Uterus (tissue), 4 donors: Measurements from ENCODE around the gene INO80C. TPM values are rescaled to one million over a fixed set of nuclear protein-coding genes. Genes with fewer than 3 reads are reported as not detected.

Source experiments
- DNase-seq, 2 donors: peaks; one replicate each; pipeline ENCODE4 v3.0.0-alpha.2; 2019 to 2020
- H3K27ac ChIP-seq, 2 donors: fragments of 200-600 bp; sonication (generic); 1 replicate in 1 of 2; 2 replicates in 1 of 2; pipeline ENCODE4 v1.5.1; 2016 to 2018
- H3K27me3 ChIP-seq, 2 donors: fragments of 200-600 bp; sonication (generic); one replicate each; pipeline ENCODE4 v1.5.1; 2018 to 2019; ENCODE audit warnings: control low read depth in 1 of 2
- H3K36me3 ChIP-seq, 2 donors: fragments of 200-600 bp; sonication (generic); one replicate each; pipeline ENCODE4 v1.5.1; 2019; ENCODE audit warnings: control low read depth in 1 of 2
- H3K4me1 ChIP-seq, 2 donors: fragments of 200-600 bp; sonication (generic); one replicate each; pipeline ENCODE4 v1.5.1; 2018 to 2019; ENCODE audit warnings: control low read depth in 1 of 2
- H3K4me3 ChIP-seq, 2 donors: fragments of 200-600 bp; sonication (generic); 1 replicate in 1 of 2; 2 replicates in 1 of 2; pipeline ENCODE4 v1.5.1; 2018 to 2019; ENCODE audit warnings: mild to moderate bottlenecking in 1 of 2
- H3K9me3 ChIP-seq, 2 donors: fragments of 200-600 bp; sonication (generic); one replicate each; pipeline ENCODE4 v1.5.1; 2019; ENCODE audit warnings: control low read depth in 1 of 2
- POLR2A ChIP-seq, 2 donors: fragments of 450-650 bp; IDR thresholded peaks; one replicate each; pipeline ENCODE4 v1.6.1; 2016; ENCODE audit warnings: antibody characterized with exemption in 2 of 2, mild to moderate bottlenecking in 1 of 2, moderate library complexity in 1 of 2
- intact Hi-C: fragments of 100-400 bp; cut with DNase I; formaldehyde crosslinking; loops from one replicate; pipeline ENCODE4 v1.15.1; 2023; ENCODE audit warnings: low total_unique reads
- total RNA-seq, 4 donors: library from RNA; depleted of rRNA in 3 of 4; stranded (reverse); fragments of >200 nt in 3 of 4; gene quantifications; one replicate each; pipeline versions ENCODE4 v1.1.0 to v1.2.4, GENCODE V29; 2014 to 2023
- TF ChIP-seq, protein P1 (sequence below), 4 experiments: fragments of 200-600 bp in 2 of 4; fragments of 450-650 bp in 2 of 4; sonication (generic) in 2 of 4; IDR thresholded peaks; one replicate each; pipeline ENCODE4 v1.5.1; 2016 to 2019; ENCODE audit warnings: antibody characterized with exemption in 4 of 4, mild to moderate bottlenecking in 2 of 4, moderate library complexity in 1 of 4
- donor health status: DM: yes; HTN: yes; CAD: no.

Gene INO80C
- total RNA-seq, 4 donors from 2014 or later, result 0.26 to 14.9 (median 7.0) TPM; not detected in 1

DNA sequence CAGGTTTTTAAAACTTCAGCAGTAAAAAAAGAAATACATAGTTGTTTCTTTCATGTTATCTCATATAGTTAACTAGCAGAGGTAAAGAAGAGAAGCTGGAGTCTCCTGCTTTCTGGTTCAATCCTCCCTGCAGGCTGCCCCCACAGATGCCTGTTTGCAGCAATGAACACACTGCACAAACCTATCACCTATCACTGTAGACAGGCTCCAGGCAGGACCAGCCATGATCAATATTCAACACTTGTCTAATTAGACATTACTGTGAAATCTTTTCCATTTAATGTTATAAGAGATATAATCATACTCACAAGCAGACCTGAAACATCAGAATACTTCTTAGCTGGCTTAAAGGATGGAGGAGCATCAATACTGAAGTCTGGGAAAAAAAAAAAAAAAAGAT, 19.8 kb downstream of the INO80C start:
- Histone ChIP-seq H3K9me3 (no peaks in the 10 kb centered on the region), H3K27me3 (no peaks in the 10 kb centered on the region), H3K4me1 (no peaks in the 10 kb centered on the region), H3K36me3 (no peaks in the 10 kb centered on the region), H3K4me3 (no peak overlapping the region), H3K27ac (no peak overlapping the region)
- intact Hi-C loops, result no loop called here
- DNase-seq, result no peak
- TF ChIP-seq, protein P1, sequence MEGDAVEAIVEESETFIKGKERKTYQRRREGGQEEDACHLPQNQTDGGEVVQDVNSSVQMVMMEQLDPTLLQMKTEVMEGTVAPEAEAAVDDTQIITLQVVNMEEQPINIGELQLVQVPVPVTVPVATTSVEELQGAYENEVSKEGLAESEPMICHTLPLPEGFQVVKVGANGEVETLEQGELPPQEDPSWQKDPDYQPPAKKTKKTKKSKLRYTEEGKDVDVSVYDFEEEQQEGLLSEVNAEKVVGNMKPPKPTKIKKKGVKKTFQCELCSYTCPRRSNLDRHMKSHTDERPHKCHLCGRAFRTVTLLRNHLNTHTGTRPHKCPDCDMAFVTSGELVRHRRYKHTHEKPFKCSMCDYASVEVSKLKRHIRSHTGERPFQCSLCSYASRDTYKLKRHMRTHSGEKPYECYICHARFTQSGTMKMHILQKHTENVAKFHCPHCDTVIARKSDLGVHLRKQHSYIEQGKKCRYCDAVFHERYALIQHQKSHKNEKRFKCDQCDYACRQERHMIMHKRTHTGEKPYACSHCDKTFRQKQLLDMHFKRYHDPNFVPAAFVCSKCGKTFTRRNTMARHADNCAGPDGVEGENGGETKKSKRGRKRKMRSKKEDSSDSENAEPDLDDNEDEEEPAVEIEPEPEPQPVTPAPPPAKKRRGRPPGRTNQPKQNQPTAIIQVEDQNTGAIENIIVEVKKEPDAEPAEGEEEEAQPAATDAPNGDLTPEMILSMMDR (IDR thresholded peaks at IDR 0.05), result no peak
- TF ChIP-seq POLR2A (IDR thresholded peaks at IDR 0.05), result no peak

DNA sequence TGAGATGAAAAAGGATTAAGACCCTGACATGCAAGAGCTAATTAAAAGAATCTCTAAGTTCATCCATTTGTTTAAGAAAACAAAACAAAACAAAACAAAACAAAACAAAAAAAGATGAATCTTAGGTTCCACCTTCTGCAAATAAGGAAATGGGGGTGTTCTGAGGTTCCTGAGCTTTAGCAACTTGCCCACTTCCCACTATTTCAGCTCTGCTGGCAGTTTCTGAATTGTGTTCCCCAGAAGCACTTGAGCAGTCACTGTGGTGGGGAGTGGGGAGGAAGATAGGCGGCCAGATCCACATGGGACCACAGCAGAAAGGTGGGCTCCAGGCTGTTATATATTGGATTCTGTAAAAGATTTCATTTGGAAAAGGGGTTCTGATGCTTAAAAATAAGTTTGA, 20.3 kb downstream of the INO80C start:
- no peak overlapping the region for H3K27ac ChIP-seq

DNA sequence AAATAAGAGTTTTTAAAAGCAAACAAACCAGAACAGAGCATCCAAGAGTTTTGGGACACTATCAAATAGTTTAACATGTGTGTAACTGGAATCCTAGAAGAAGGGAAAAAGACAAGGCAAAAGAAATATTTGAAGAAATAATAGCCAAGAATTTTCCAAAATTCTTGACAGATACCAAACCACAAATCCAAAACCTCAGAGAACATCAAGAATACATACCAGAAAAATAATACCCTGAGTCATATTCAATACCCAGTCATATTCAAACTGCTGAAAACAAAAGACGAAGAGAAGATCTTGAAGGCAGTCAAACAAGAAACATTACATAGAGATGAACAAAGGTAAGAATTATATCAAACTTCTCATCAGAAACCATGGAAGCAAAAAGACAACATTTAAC, 22.9 kb downstream of the INO80C start:
- intact Hi-C loops, result no loop called here
- no peak overlapping the region for H3K27ac ChIP-seq
- H3K27me3 ChIP-seq, result no peaks in the 10 kb centered on the region
- H3K9me3 ChIP-seq, result no peaks in the 10 kb centered on the region
- DNase-seq, result no peak
- H3K4me1 ChIP-seq, result no peaks in the 10 kb centered on the region
- TF ChIP-seq POLR2A (IDR thresholded peaks at IDR 0.05), result no peak
- TF ChIP-seq, protein P1 (IDR thresholded peaks at IDR 0.05), result no peak
- no peak overlapping the region for H3K4me3 ChIP-seq
- no peaks in the 10 kb centered on the region for H3K36me3 ChIP-seq

More for the DNA sequence above, 20.3 kb downstream of the INO80C start:
- DNase-seq, result no peak
- H3K9me3 ChIP-seq, result no peaks in the 10 kb centered on the region
- H3K36me3 ChIP-seq, result no peaks in the 10 kb centered on the region
- TF ChIP-seq, protein P1 (IDR thresholded peaks at IDR 0.05), result no peak
- no peak for TF ChIP-seq POLR2A (IDR thresholded peaks at IDR 0.05)
- no peaks in the 10 kb centered on the region for H3K4me1 ChIP-seq
- H3K27me3 ChIP-seq, result no peaks in the 10 kb centered on the region
- intact Hi-C loops, result no loop called here
- H3K4me3 ChIP-seq, result no peak overlapping the region

DNA sequence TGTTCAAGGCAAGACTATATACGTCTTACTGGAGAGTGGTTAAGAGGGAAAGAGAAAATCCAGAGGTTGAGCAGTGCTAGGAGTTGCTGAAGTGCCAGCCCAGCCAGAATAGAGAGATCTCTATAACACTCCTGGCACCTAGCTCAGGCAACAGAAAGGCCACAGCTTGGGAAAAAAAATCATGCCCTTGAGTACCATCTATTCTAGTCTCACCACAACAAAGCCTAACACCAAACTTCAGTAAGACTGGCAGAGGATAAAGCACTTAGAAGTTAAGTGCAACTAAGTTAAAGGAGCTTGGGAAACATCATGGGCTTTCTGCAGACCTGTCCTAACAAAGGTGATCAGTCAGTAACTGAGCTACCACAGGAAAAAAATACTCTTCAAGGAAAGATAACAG, 24.2 kb downstream of the INO80C start:
- Histone ChIP-seq H3K9me3 (no peaks in the 10 kb centered on the region), H3K4me1 (no peaks in the 10 kb centered on the region), H3K4me3 (no peak overlapping the region), H3K36me3 (no peaks in the 10 kb centered on the region), H3K27ac (no peak overlapping the region), H3K27me3 (no peaks in the 10 kb centered on the region)
- DNase-seq, result no peak
- no peak for TF ChIP-seq POLR2A (IDR thresholded peaks at IDR 0.05)
- TF ChIP-seq, protein P1 (IDR thresholded peaks at IDR 0.05), result no peak
- intact Hi-C loops, result no loop called here

DNA sequence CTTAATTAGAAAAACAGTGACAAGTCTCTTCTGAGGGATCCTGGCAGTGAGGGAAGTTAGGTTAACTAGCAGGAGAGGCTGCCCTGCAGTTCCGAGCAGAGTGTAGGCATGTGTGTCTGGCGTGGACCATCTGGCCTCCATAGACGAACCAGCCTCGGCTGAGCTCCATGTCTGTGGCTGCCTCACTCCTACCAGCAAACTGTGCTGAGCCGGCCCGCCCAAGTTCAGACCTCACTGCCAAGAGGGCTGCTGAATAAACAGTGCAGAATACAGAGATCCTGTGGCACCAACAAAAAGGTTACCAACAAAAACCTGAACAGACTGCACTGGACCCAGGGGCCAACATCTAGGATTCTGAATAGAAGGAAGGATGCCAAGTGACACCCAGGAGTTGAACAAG, 27.3 kb downstream of the INO80C start:
- intact Hi-C loops, result no loop called here
- TF ChIP-seq POLR2A (IDR thresholded peaks at IDR 0.05), result no peak
- TF ChIP-seq, protein P1 (IDR thresholded peaks at IDR 0.05), result no peak
- no peak overlapping the region for H3K4me3 ChIP-seq
- no peaks in the 10 kb centered on the region for H3K4me1 ChIP-seq
- H3K27me3 ChIP-seq, result no peaks in the 10 kb centered on the region
- no peaks in the 10 kb centered on the region for H3K9me3 ChIP-seq
- peak overlapping the region in 1 of 2 donors; percentile 39 for H3K27ac ChIP-seq
- H3K36me3 ChIP-seq, result no peaks in the 10 kb centered on the region
- DNase-seq, result no peak
